Thoracic aorta (tissue), 2 donors: Measurements from ENCODE around the gene WDR7. TPM values are rescaled to one million over a fixed set of nuclear protein-coding genes. Genes with fewer than 3 reads are reported as not detected.

Source experiments
- ATAC-seq: fragments of 150-250 bp; one replicate; pipeline ENCODE4 v1.8.0; 2017; ENCODE audit warnings: low read depth; ENCODE audit not compliant: insufficient number of reproducible peaks, low FRiP score
- DNase-seq: peaks from one replicate; pipeline ENCODE4 v3.0.0-alpha.2; 2020; ENCODE audit warnings: low spot score
- H3K27ac ChIP-seq, 2 donors: fragments of 200-600 bp; sonication (generic); 1 replicate in 1 of 2; 2 replicates in 1 of 2; pipeline ENCODE4 v1.5.1; 2016; ENCODE audit warnings: mild to moderate bottlenecking in 2 of 2, moderate library complexity in 2 of 2
- H3K27me3 ChIP-seq: fragments of 200-600 bp; sonication (generic); replicated peaks from 2 replicates; pipeline ENCODE4 v1.6.0; 2016; ENCODE audit warnings: mild to moderate bottlenecking; ENCODE audit not compliant: insufficient read depth
- H3K36me3 ChIP-seq: fragments of 200-600 bp; sonication (generic); one replicate; pipeline ENCODE4 v1.5.1; 2016
- H3K4me1 ChIP-seq, 2 donors: fragments of 200-600 bp; sonication (generic); 1 replicate in 1 of 2; 2 replicates in 1 of 2; pipeline versions ENCODE4 v1.5.1 to v1.6.0; 2016; ENCODE audit warnings: low read depth in 2 of 2, mild to moderate bottlenecking in 1 of 2; ENCODE audit not compliant: control insufficient read depth in 1 of 2
- H3K4me3 ChIP-seq: fragments of 200-600 bp; sonication (generic); 2 replicates; pipeline ENCODE4 v1.5.1; 2016; ENCODE audit warnings: mild to moderate bottlenecking
- H3K9me3 ChIP-seq: fragments of 200-600 bp; sonication (generic); 2 replicates; pipeline ENCODE4 v1.5.1; 2016
- CTCF ChIP-seq: fragments of 200-600 bp; sonication (generic); IDR thresholded peaks from one replicate; pipeline ENCODE4 v1.5.1; 2019; ENCODE audit warnings: antibody characterized with exemption
- total RNA-seq, 2 donors: library from RNA; depleted of rRNA; stranded (reverse); fragments of >200 nt; gene quantifications; one replicate each; pipeline versions ENCODE4 v1.1.0 to v1.2.3, GENCODE V29; 2016

WDR7 gene
- total RNA-seq, 2 donors from 2014 or later, result 33.2 to 73.1 TPM

- DNase-seq (no peak), ATAC-seq (no peak)
- H3K27ac ChIP-seq, result no peak overlapping the region
- no peaks in the 10 kb centered on the region for H3K27me3 ChIP-seq
- no peaks in the 10 kb centered on the region for H3K9me3 ChIP-seq
- no peak overlapping the region for H3K4me3 ChIP-seq
- H3K36me3 ChIP-seq, result no peaks in the 10 kb centered on the region
- TF ChIP-seq CTCF, result no peak
- no peaks in the 10 kb centered on the region for H3K4me1 ChIP-seq
Observed at GRCh38 chr18:57015451-57015850, 364.3 kb downstream of the WDR7 start.

GRCh38 chr18:57018845-57019244, 367.7 kb downstream of the WDR7 start:
- ATAC-seq, result no peak
- Histone ChIP-seq H3K4me1 (no peaks in the 10 kb centered on the region), H3K9me3 (no peaks in the 10 kb centered on the region), H3K27ac (no peak overlapping the region), H3K36me3 (no peaks in the 10 kb centered on the region), H3K27me3 (no peaks in the 10 kb centered on the region), H3K4me3 (no peak overlapping the region)
- TF ChIP-seq CTCF, result no peak
- no peak for DNase-seq

- H3K9me3 ChIP-seq, result no peaks in the 10 kb centered on the region
- H3K27ac ChIP-seq, result no peak overlapping the region
- TF ChIP-seq CTCF, result no peak
- ATAC-seq (no peak), DNase-seq (no peak)
- no peaks in the 10 kb centered on the region for H3K27me3 ChIP-seq
- H3K36me3 ChIP-seq, result peaks cover 8% of the 10 kb centered on the region
- no peaks in the 10 kb centered on the region for H3K4me1 ChIP-seq
- no peak overlapping the region for H3K4me3 ChIP-seq
Observed at GRCh38 chr18:57022716-57023115, 371.6 kb downstream of the WDR7 start.

- ATAC-seq, result no peak
- no peak for DNase-seq
- H3K27me3 ChIP-seq, result no peaks in the 10 kb centered on the region
- no peak overlapping the region for H3K27ac ChIP-seq
- no peaks in the 10 kb centered on the region for H3K4me1 ChIP-seq
- no peaks in the 10 kb centered on the region for H3K9me3 ChIP-seq
- no peak overlapping the region for H3K4me3 ChIP-seq
- no peak for TF ChIP-seq CTCF
- H3K36me3 ChIP-seq, result peaks cover 8% of the 10 kb centered on the region
Observed at GRCh38 chr18:57023275-57023882, 372.2 kb downstream of the WDR7 start.

GRCh38 chr18:57025540-57025939, 374.4 kb downstream of the WDR7 start:
- H3K27ac ChIP-seq, result no peak overlapping the region
- H3K4me1 ChIP-seq, result no peaks in the 10 kb centered on the region
- no peaks in the 10 kb centered on the region for H3K9me3 ChIP-seq
- H3K4me3 ChIP-seq, result no peak overlapping the region
- ATAC-seq, result no peak
- H3K36me3 ChIP-seq, result peaks cover 10% of the 10 kb centered on the region
- no peak for DNase-seq
- no peak for TF ChIP-seq CTCF
- no peaks in the 10 kb centered on the region for H3K27me3 ChIP-seq
